Lower leg skin (tissue), 4 donors: ENCODE data around the gene ZNF185. TPM values are rescaled to one million over a fixed set of nuclear protein-coding genes. Genes with fewer than 3 reads are reported as not detected.

Source experiments
- DNase-seq, 2 donors: peaks; one replicate each; pipeline ENCODE4 v3.0.0-alpha.2; 2019; ENCODE audit warnings: low spot score in 2 of 2
- H3K4me3 ChIP-seq: fragments of 200-600 bp; sonication (generic); 2 replicates; pipeline ENCODE4 v1.5.1; 2017; ENCODE audit warnings: mild to moderate bottlenecking, low read depth; ENCODE audit not compliant: poor library complexity, severe bottlenecking
- POLR2A ChIP-seq, 2 donors: fragments of 450-650 bp; IDR thresholded peaks; one replicate each; pipeline ENCODE4 v1.6.1; 2016 to 2017; ENCODE audit warnings: antibody characterized with exemption in 2 of 2, mild to moderate bottlenecking in 1 of 2, moderate library complexity in 1 of 2
- WGBS, 2 donors: methylation state at CpG; one replicate each; pipeline ENCODE4 v1.1.5; 2018; 5-methylcytosine and 5-hydroxymethylcytosine counted together
- intact Hi-C: fragments of 100-400 bp; cut with DNase I; formaldehyde crosslinking; loops from one replicate; pipeline ENCODE4 v1.15.0; 2023; ENCODE audit warnings: low total_unique reads
- total RNA-seq, 4 donors: library from RNA; depleted of rRNA; stranded (reverse); fragments of >200 nt; gene quantifications; one replicate each; pipeline ENCODE4 v1.1.0, GENCODE V29; 2016
- TF ChIP-seq, protein P1 (sequence below), 3 donors: fragments of 450-650 bp; IDR thresholded peaks; one replicate each; pipeline ENCODE4 v1.5.1; 2016; ENCODE audit warnings: antibody characterized with exemption in 3 of 3, mild to moderate bottlenecking in 3 of 3, moderate library complexity in 2 of 3

The ZNF185 gene
- 10 to 100 TPM; 58.8 to 77.1 (median 72.1) TPM for total RNA-seq

- intact Hi-C loops = no loop called here
- no peak within 1 kb of the TSS for H3K4me3 ChIP-seq
- DNase-seq = no peak
- WGBS, 2 donors = 37 to 47% methylated on average over 5 to 56 of the region's 64 CpGs
- no peak for TF ChIP-seq POLR2A (IDR thresholded peaks at IDR 0.05)
- TF ChIP-seq, protein P1, sequence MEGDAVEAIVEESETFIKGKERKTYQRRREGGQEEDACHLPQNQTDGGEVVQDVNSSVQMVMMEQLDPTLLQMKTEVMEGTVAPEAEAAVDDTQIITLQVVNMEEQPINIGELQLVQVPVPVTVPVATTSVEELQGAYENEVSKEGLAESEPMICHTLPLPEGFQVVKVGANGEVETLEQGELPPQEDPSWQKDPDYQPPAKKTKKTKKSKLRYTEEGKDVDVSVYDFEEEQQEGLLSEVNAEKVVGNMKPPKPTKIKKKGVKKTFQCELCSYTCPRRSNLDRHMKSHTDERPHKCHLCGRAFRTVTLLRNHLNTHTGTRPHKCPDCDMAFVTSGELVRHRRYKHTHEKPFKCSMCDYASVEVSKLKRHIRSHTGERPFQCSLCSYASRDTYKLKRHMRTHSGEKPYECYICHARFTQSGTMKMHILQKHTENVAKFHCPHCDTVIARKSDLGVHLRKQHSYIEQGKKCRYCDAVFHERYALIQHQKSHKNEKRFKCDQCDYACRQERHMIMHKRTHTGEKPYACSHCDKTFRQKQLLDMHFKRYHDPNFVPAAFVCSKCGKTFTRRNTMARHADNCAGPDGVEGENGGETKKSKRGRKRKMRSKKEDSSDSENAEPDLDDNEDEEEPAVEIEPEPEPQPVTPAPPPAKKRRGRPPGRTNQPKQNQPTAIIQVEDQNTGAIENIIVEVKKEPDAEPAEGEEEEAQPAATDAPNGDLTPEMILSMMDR (IDR thresholded peaks at IDR 0.05) = no peak
Observed at GRCh38 chrX:152897222-152898131, at the start of gene ZNF185. ZNF185 (plus strand) TSS chrX:152898067; CDS start chrX:152914490, 16,423 bp downstream.

DNA sequence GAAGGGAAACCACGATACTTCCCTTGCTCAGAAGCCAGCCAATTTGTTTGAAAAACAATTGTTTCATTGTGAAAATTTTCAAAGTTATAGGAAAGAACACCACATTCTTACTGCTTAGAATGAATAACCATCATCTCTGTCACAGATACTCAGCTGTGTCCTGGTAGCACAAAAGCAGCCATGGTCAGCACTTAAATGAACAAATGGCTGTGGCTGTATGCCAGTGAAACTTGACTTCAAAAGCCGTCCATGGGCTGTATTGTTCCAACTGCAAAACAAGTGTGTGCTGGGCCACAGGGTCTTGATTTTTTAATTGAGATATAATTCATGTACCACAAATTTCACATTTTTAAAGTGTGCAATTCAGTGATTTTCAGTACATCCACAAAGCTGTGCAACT, 47.4 kb upstream of the ZNF185 start:
- intact Hi-C loops = no loop called here
- H3K4me3 ChIP-seq = no peak overlapping the region
- 77 to 79% methylated on average over 2 of the region's 2 CpGs for WGBS, 2 donors
- no peak for TF ChIP-seq POLR2A (IDR thresholded peaks at IDR 0.05)
- TF ChIP-seq, protein P1 (IDR thresholded peaks at IDR 0.05) = no peak
- DNase-seq = no peak

DNA sequence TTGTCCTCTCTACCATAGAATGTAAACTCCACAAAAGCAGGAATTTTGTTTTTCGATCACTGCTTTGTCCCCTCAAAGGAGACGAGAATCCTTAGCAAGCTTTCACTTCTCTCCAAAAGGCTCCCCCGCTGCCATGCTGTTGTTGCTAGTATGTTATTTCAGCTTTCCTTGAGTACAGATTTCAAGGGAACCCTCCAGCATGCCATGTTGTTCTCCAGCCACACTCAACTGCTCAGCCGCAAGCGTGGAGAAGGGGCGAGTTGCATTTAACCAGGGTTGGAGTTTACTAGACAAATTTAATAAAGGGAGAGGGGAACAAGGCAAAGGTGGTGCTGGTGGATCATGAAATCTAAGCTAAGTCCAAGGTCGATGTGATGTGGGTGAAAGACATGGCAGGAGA, 43.9 kb upstream of the ZNF185 start:
- WGBS, 2 donors = 92 to 97% methylated on average over 7 of the region's 7 CpGs
- no peak overlapping the region for H3K4me3 ChIP-seq
- TF ChIP-seq, protein P1 (IDR thresholded peaks at IDR 0.05) = no peak
- no peak for TF ChIP-seq POLR2A (IDR thresholded peaks at IDR 0.05)
- intact Hi-C loops = no loop called here
- peak in 1 of 2 donors; percentile 43 for DNase-seq

GRCh38 chrX:152861116-152861515, 36.8 kb upstream of the ZNF185 start:
- 73 to 74% methylated on average over 3 of the region's 3 CpGs for WGBS, 2 donors
- no peak overlapping the region for H3K4me3 ChIP-seq
- DNase-seq = peak in 1 of 2 donors; percentile 25
- no peak for TF ChIP-seq POLR2A (IDR thresholded peaks at IDR 0.05)
- TF ChIP-seq, protein P1 (IDR thresholded peaks at IDR 0.05) = no peak
- intact Hi-C loops = no loop called here

DNA sequence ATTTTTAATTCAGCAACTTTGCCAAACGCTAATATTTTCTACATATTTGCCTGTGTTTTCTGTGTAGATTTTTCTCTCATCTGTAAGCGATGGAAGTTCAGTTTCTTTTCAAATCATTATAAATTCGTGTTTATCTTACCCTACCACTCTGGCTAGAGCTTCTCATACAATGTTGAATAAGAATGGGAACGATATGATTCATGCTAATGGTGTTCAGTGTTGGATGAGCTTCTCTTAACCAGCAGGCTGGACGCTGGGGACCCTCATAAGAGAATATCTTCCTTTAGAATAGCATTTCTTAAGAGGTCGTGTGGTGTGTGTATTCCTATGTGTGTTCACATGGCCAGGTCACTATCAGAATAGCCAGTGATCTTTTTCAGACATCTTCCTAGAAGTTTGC, 36.0 kb upstream of the ZNF185 start:
- TF ChIP-seq, protein P1 (IDR thresholded peaks at IDR 0.05) = no peak
- TF ChIP-seq POLR2A (IDR thresholded peaks at IDR 0.05) = no peak
- 76 to 91% methylated on average over 6 of the region's 6 CpGs for WGBS, 2 donors
- DNase-seq = no peak
- intact Hi-C loops = no loop called here
- no peak overlapping the region for H3K4me3 ChIP-seq
